Skeletal muscle satellite cell (primary cell): ENCODE results near the gene U2AF2.

ENCODE experiments used
- H3K27me3 ChIP-seq: 2 replicates; pipeline ENCODE4 v1.7.0; 2013; ENCODE audit warnings: low read length; ENCODE audit not compliant: control insufficient read depth, insufficient read depth
- H3K36me3 ChIP-seq: 2 replicates; pipeline ENCODE4 v1.7.0; 2013; ENCODE audit warnings: mild to moderate bottlenecking, control low read depth, low read length; ENCODE audit not compliant: insufficient read depth
- H3K4me1 ChIP-seq: 2 replicates; pipeline ENCODE4 v1.7.0; 2013; ENCODE audit warnings: low read length; ENCODE audit not compliant: control insufficient read depth, insufficient read depth
- H3K4me2 ChIP-seq: 2 replicates; pipeline ENCODE4 v1.7.0; 2013; ENCODE audit warnings: mild to moderate bottlenecking, low read length
- H3K4me3 ChIP-seq: 2 replicates; pipeline ENCODE4 v1.7.0; 2013; ENCODE audit warnings: low read length
- H3K9ac ChIP-seq: 2 replicates; pipeline ENCODE4 v1.7.0; 2013; ENCODE audit warnings: mild to moderate bottlenecking, low read depth, low read length, moderate library complexity
- H3K9me3 ChIP-seq: replicated peaks from 2 replicates; pipeline ENCODE4 v1.7.0; 2013; ENCODE audit warnings: mild to moderate bottlenecking, control low read depth, low read length

The U2AF2 gene

DNA sequence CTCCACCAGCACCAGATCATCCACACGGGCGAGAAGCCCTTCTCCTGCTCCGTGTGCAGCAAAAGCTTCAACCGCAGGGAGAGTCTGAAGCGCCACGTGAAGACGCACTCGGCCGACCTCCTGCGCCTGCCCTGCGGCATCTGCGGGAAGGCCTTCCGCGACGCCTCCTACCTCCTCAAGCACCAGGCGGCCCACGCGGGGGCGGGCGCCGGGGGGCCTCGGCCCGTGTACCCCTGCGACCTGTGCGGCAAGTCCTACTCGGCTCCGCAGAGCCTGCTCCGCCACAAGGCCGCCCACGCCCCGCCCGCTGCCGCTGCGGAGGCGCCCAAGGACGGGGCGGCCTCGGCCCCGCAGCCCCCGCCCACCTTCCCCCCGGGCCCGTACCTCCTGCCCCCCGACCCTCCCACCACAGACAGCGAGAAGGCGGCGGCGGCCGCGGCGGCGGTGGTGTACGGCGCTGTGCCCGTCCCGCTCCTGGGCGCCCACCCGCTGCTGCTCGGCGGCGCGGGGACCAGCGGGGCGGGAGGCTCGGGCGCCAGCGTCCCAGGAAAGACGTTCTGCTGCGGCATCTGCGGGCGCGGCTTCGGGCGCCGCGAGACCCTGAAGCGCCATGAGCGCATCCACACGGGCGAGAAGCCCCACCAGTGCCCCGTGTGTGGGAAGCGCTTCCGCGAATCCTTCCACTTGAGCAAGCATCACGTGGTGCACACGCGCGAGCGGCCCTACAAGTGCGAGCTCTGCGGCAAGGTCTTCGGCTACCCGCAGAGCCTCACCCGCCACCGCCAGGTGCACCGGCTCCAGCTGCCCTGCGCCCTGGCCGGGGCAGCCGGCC lies 39.9 kb upstream of the U2AF2 start:
- Histone ChIP-seq H3K4me3 (no peak overlapping the region), H3K4me2 (no peak overlapping the region), H3K9ac (no peak overlapping the region)

DNA sequence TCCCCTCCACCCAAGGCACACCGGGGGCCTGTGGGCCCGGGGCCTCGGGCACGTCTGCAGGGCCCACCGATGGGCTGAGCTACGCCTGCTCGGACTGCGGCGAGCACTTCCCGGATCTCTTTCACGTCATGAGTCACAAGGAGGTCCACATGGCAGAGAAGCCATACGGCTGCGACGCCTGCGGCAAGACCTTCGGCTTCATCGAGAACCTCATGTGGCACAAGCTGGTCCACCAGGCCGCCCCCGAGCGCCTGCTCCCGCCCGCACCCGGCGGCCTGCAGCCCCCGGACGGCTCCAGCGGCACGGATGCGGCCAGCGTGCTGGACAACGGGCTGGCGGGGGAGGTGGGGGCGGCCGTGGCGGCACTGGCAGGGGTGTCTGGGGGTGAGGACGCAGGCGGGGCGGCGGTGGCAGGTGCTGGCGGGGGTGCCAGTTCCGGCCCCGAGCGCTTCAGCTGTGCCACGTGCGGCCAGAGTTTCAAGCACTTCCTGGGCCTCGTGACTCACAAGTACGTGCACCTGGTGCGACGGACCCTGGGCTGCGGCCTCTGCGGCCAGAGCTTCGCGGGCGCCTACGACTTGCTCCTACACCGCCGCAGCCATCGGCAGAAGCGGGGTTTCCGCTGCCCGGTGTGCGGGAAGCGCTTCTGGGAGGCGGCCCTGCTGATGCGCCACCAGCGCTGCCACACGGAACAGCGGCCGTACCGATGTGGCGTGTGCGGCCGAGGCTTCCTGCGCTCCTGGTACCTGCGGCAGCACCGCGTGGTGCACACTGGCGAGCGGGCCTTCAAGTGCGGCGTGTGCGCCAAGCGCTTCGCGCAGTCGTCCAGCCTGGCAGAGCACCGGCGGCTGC lies 39.1 kb upstream of the U2AF2 start:
- Histone ChIP-seq H3K36me3 (peaks cover 29% of the 10 kb centered on the region), H3K4me1 (peaks cover 7% of the 10 kb centered on the region), H3K9me3 (no peaks in the 10 kb centered on the region), H3K4me3 (no peak overlapping the region), H3K9ac (no peak overlapping the region), H3K4me2 (no peak overlapping the region), H3K27me3 (no peaks in the 10 kb centered on the region)

More for the DNA sequence above, 39.9 kb upstream of the U2AF2 start:
- H3K4me1 ChIP-seq, result peaks cover 7% of the 10 kb centered on the region
- H3K27me3 ChIP-seq, result no peaks in the 10 kb centered on the region
- H3K36me3 ChIP-seq, result peaks cover 35% of the 10 kb centered on the region
- no peaks in the 10 kb centered on the region for H3K9me3 ChIP-seq

DNA sequence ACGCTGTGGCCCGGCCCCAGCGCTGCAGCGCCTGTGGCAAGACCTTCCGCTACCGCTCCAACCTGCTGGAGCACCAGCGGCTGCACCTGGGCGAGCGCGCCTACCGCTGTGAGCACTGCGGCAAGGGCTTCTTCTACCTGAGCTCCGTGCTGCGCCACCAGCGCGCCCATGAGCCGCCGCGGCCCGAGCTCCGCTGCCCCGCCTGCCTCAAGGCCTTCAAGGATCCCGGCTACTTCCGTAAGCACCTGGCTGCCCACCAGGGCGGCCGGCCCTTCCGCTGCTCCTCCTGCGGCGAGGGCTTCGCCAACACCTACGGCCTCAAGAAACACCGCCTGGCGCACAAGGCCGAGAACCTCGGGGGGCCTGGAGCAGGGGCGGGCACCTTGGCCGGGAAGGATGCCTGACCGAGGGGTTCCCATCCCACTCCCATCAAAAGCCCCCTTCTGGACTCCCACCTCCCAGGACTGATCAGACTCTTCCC lies 38.4 kb upstream of the U2AF2 start:
- Histone ChIP-seq H3K9me3 (no peaks in the 10 kb centered on the region), H3K4me3 (no peak overlapping the region), H3K27me3 (no peaks in the 10 kb centered on the region), H3K9ac (no peak overlapping the region), H3K4me1 (peaks cover 3% of the 10 kb centered on the region), H3K36me3 (peaks cover 34% of the 10 kb centered on the region), H3K4me2 (no peak overlapping the region)

DNA sequence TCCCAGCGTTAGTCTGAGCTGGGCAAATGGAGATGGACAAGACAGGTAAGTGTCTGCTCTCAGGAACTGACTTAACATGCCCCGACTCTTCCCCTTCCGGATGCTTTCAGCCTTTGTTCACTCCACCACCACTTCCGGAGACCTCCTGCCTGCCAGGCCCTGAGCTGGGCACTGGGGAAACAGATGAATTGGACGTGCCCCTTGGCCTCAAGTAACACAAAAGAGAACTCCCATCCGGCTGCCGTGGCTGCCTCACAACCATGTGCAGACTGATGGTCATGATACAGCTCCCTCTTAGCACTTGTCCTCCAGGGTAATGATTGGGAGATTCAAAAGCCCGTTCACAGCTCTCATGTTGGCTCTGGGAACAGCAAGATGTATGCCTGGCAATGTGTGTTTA lies 37.4 kb upstream of the U2AF2 start:
- Histone ChIP-seq H3K36me3 (peaks cover 32% of the 10 kb centered on the region), H3K4me1 (no peaks in the 10 kb centered on the region), H3K4me2 (no peak overlapping the region), H3K9me3 (no peaks in the 10 kb centered on the region), H3K9ac (no peak overlapping the region), H3K4me3 (no peak overlapping the region), H3K27me3 (no peaks in the 10 kb centered on the region)

DNA sequence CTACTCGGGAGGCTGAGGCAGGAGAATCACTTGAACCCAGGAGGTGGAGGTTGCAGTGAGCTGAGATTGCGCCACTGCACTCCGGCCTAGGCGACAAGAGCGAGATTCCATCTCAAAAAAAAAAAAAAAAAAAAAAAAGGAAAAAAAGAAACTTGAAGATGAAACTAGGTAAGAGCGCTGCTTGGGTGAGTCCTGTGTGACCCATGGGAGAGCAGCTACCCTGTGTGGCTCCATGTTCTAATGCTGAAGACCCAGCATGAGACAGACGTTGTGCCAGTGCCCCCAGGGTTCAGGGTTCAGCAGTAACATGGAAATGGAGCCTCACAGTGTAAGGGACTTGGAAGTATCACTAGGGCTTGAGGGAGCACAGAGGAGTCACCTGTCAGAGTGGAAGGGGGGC lies 36.4 kb upstream of the U2AF2 start:
- Histone ChIP-seq H3K4me1 (peaks cover under 1% of the 10 kb centered on the region), H3K4me3 (no peak overlapping the region), H3K36me3 (peaks cover 32% of the 10 kb centered on the region), H3K27me3 (no peaks in the 10 kb centered on the region), H3K9ac (no peak overlapping the region), H3K4me2 (no peak overlapping the region), H3K9me3 (no peaks in the 10 kb centered on the region)

DNA sequence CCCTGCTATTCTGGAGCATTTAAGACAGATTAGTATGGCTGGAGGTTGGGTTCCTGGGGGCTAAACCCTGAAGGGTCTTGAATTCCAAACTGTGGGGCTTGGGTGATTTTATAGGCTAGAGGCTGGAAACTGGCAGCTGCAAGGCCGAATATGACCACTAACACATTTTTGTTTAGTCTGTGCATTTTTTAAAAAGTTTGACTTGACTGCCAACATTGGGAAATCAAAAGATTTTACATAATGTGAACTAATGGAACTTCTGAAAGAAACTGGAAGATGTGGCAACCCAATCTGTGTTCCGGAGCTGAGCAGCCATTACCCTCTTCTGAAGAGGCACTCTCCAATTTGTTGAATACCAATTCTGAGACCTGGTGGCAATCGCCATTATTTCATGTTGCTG lies 35.5 kb upstream of the U2AF2 start:
- Histone ChIP-seq H3K9ac (no peak overlapping the region), H3K4me1 (peaks cover 5% of the 10 kb centered on the region), H3K4me2 (no peak overlapping the region), H3K4me3 (no peak overlapping the region), H3K9me3 (no peaks in the 10 kb centered on the region), H3K36me3 (peaks cover 32% of the 10 kb centered on the region), H3K27me3 (no peaks in the 10 kb centered on the region)

DNA sequence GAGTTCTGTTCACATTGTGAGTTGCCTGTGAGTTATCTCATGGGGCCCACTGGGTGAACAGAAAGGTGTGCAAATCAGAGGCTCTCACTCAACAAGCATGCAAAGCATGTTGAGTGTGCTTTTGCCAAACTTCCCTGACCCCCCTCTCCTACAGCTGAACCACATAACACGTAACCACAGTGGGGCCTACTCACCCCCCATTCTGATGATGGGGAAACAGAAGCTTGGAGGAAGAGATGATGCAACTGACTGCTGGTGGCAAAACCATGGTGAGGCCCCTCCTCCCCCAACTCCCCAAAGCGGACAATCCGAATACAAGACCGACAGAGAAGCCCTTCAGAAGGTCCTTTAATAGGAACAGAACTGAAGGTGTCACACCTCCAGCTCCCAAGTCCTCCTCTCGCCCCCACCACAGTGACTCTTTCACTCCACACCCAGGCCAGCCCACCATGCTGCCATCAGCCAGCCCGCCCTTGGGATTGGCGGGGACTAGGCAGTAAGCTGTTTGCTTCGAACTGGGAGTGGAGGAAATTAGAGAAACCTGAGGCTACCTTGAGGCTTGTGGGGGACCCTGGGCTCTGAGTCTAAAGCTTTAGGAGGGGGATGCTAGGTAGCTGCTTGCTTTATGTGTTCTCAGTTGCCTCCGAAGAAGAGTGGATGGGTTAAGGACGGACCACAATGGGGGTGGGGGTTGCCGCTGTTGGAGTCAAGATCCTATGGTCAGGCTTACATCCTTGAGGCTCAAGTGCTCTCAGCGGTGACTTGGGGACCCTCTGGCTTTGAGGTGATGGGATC lies 34.2 kb upstream of the U2AF2 start:
- peaks cover 5% of the 10 kb centered on the region for H3K4me1 ChIP-seq
- H3K4me3 ChIP-seq, result no peak overlapping the region

DNA sequence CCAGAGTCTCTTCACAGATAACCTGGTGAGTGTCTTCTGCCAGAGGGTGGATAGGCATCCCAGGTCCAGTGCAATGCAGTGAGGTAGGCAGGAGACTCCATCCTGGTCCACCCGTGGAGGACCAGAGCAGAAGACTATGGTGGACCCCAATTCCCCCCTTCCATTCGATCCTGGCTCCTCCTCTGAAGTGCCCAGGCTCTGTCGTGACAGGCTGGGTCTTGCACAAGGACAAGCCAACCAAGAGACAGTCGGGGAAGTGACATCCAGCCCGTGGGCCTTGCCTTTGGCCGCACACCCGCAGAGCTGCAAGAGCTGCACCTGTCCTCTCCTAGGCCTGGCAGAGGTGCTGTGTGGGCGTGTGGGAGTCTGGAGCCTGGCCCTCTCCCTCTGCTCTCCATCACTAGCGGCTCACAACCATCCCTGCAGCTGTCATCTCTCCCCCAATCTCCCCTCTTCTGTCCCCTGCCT lies 33.6 kb upstream of the U2AF2 start:
- H3K9ac ChIP-seq, result no peak overlapping the region
- no peak overlapping the region for H3K4me3 ChIP-seq
- peaks cover 5% of the 10 kb centered on the region for H3K4me1 ChIP-seq
- peaks cover 23% of the 10 kb centered on the region for H3K36me3 ChIP-seq
- no peaks in the 10 kb centered on the region for H3K9me3 ChIP-seq
- H3K4me2 ChIP-seq, result no peak overlapping the region
- H3K27me3 ChIP-seq, result no peaks in the 10 kb centered on the region

More for the DNA sequence above, 34.2 kb upstream of the U2AF2 start:
- Histone ChIP-seq H3K9me3 (no peaks in the 10 kb centered on the region), H3K4me2 (no peak overlapping the region), H3K27me3 (no peaks in the 10 kb centered on the region), H3K36me3 (peaks cover 27% of the 10 kb centered on the region), H3K9ac (no peak overlapping the region)

DNA sequence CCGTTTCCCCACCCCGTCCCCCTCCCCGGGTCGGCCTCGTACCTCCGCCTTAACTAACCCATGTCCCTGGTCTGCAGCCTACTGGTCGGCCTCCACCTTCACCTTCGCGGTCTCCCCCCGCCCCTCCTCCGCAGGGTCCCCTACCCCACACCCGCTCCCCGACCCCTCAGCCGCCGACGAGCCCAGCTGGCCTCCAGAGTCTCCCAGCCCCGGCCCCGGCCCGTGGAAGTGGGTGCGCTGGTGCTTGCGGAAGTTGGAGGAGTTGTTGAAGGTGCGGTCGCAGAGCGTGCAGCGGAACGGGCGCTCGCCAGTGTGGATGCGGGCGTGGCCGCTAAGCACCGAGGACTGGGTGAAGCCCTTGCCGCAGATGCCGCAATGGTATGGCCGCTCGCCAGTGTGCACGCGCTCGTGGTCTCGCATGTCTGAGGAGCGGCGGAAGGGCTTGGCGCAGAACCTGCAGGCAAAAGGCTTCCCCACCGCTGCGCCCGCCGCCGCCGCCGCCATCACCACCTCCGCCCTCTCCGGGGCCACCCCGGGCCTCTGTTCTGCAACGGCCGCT lies 33.1 kb upstream of the U2AF2 start:
- Histone ChIP-seq H3K9ac (no peak overlapping the region), H3K4me1 (peaks cover 5% of the 10 kb centered on the region), H3K4me2 (no peak overlapping the region), H3K9me3 (no peaks in the 10 kb centered on the region), H3K27me3 (no peaks in the 10 kb centered on the region), H3K4me3 (no peak overlapping the region), H3K36me3 (peaks cover 18% of the 10 kb centered on the region)

DNA sequence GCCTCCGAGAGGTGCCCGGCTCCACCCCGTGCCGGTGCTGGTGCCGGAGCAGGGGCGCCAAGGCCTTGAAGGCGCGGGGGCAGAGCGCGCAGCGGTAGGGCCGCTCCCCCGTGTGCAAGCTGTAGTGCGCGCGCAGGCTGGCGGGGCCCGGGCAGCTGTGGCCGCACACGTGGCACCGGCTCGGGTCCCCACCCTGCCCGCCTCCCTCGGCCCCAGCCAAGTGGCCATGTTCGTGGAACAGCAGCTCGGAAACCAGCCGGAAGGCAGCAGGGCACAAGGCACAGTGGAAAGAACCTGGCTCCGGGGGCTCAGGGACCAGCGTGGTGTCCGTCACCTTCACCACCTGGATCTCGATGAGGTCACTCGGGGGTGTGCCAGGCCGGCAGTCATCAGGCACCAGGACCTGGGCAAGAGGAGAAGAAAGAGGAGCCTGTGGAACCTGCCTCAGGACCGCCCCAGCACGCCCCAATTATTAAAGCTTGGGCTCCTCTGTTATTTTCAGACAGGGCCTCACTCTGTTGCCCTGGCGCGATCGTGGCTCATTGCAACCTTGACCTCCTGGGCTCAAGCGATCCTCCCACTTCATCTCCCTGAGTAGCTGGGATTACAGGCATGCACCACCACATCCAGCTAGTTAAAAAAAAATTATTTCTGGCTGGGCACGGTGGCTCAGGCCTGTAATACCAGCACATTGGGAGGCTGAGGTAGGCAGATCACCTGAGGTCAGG lies 32.4 kb upstream of the U2AF2 start:
- H3K4me1 ChIP-seq, result peaks cover 5% of the 10 kb centered on the region

More for the DNA sequence above, 32.4 kb upstream of the U2AF2 start:
- H3K36me3 ChIP-seq, result peaks cover 14% of the 10 kb centered on the region
- no peak overlapping the region for H3K4me2 ChIP-seq
- H3K27me3 ChIP-seq, result no peaks in the 10 kb centered on the region
- no peak overlapping the region for H3K4me3 ChIP-seq
- no peak overlapping the region for H3K9ac ChIP-seq
- no peaks in the 10 kb centered on the region for H3K9me3 ChIP-seq
